Endothelial cell of umbilical vein (primary cell): ENCODE results near the gene STAT1. TPM values are rescaled to one million over a fixed set of nuclear protein-coding genes. Genes with fewer than 3 reads are reported as not detected.
A peak's percentile ranks its signal among the peaks of the same experiment; 100 is the strongest.

Source experiments
- BruUV-seq: library from RNA; stranded (reverse); fragments of 400-500 nt; replicated peaks from 2 replicates; lab custom pipeline; 2021; lab: Mats Ljungman, UMichigan
- CTCF ChIA-PET: fragments of 300-600, 350-600 bp; sonication (Branson Sonifier 250); formaldehyde crosslinking; loops from one replicate; lab custom pipeline; 2021; ENCODE audit warnings: antibody characterized with exemption, inconsistent platforms; lab: Charles Lee
- POLR2A ChIA-PET: fragments of 300-600, 350-600 bp; sonication (Branson Sonifier 250); formaldehyde crosslinking; loops from one replicate; lab custom pipeline; 2021; ENCODE audit warnings: antibody characterized with exemption, inconsistent platforms; lab: Charles Lee
- DNase-seq: peaks from one replicate; pipeline ENCODE4 v3.0.0-alpha.2; 2011; ENCODE audit warnings: low read depth, low spot score
- FAIRE-seq: peaks from 2 replicates; lab custom pipeline; 2011; peaks lifted over from hg19 to GRCh38; lab: Jason Lieb, UNC
- H2AFZ ChIP-seq: 2 replicates; pipeline ENCODE4 v1.6.0; 2012; ENCODE audit warnings: low read depth, low read length, control low read depth, inconsistent platforms
- H3K27ac ChIP-seq: 2 replicates; pipeline ENCODE4 v1.5.1; 2011; ENCODE audit warnings: low read depth, mild to moderate bottlenecking, control low read depth, low read length, moderate library complexity; ENCODE audit not compliant: insufficient read depth
- H3K27me3 ChIP-seq, 2 experiments: 2 replicates each; pipeline versions ENCODE4 v1.6.0 to v1.6.1; 2011; ENCODE audit warnings: low read length in 2 of 2, mixed read lengths in 1 of 2; ENCODE audit not compliant: control insufficient read depth in 2 of 2, insufficient read depth in 2 of 2
- H3K36me3 ChIP-seq, 2 experiments: 2 replicates in 1 of 2; 3 replicates in 1 of 2; pipeline ENCODE4 v1.5.1; 2011; ENCODE audit warnings: low read length in 2 of 2, mild to moderate bottlenecking in 1 of 2, moderate library complexity in 1 of 2; ENCODE audit not compliant: control insufficient read depth in 2 of 2, insufficient read depth in 2 of 2; ENCODE audit errors: extremely low read depth in 1 of 2
- H3K4me1 ChIP-seq: 3 replicates; pipeline ENCODE4 v1.5.1; 2011; ENCODE audit warnings: mild to moderate bottlenecking, low read length; ENCODE audit not compliant: control insufficient read depth, insufficient read depth; ENCODE audit errors: extremely low read depth
- H3K4me2 ChIP-seq: 2 replicates; pipeline ENCODE4 v1.6.1; 2011; ENCODE audit warnings: low read length, control low read depth, mixed read lengths; ENCODE audit not compliant: insufficient read depth
- H3K4me3 ChIP-seq, 3 experiments: fragments of 200-600 bp in 1 of 3; sonication (generic), shearing (Covaris generic) in 1 of 3; replicated peaks in 1 of 3; 2 replicates each; pipeline ENCODE4 v1.5.1; 2011 to 2016; ENCODE audit warnings: control low read depth in 3 of 3, low read length in 3 of 3, mild to moderate bottlenecking in 2 of 3, inconsistent platforms in 1 of 3, low read depth in 1 of 3, moderate library complexity in 1 of 3; ENCODE audit not compliant: insufficient read depth in 1 of 3
- H3K79me2 ChIP-seq: 2 replicates; pipeline ENCODE4 v1.6.0; 2012; ENCODE audit warnings: low read length, inconsistent platforms; ENCODE audit not compliant: control insufficient read depth, insufficient read depth
- H3K9ac ChIP-seq: replicated peaks from 2 replicates; pipeline ENCODE3; 2011; ENCODE audit warnings: low read length, control low read depth; ENCODE audit not compliant: insufficient read depth; ENCODE audit errors: extremely low read depth
- H3K9me1 ChIP-seq: replicated peaks from 3 replicates; pipeline ENCODE4 v1.6.0; 2011; ENCODE audit warnings: mild to moderate bottlenecking, low read length; ENCODE audit not compliant: control insufficient read depth, insufficient read depth; ENCODE audit errors: extremely low read depth
- H3K9me3 ChIP-seq: replicated peaks from 2 replicates; pipeline ENCODE4 v1.5.1; 2012; ENCODE audit warnings: low read length, inconsistent platforms; ENCODE audit not compliant: control insufficient read depth, insufficient read depth
- H4K20me1 ChIP-seq: replicated peaks from 2 replicates; pipeline ENCODE3; 2011; ENCODE audit warnings: mild to moderate bottlenecking, low read length; ENCODE audit not compliant: control insufficient read depth, insufficient read depth; ENCODE audit errors: extremely low read depth
- CTCF ChIP-seq, 2 donors: IDR thresholded peaks; 1 replicate in 1 of 2; 2 replicates in 1 of 2; pipeline ENCODE4 v1.5.1; 2011; ENCODE audit warnings: low read length in 2 of 2, mild to moderate bottlenecking in 2 of 2, moderate library complexity in 2 of 2, control low read depth in 1 of 2, inconsistent platforms in 1 of 2, low read depth in 1 of 2; ENCODE audit not compliant: insufficient read depth in 1 of 2; ENCODE audit errors: extremely low read depth in 1 of 2
- EZH2 ChIP-seq: IDR thresholded peaks from 2 replicates; pipeline ENCODE4 v1.6.1; 2012; ENCODE audit warnings: borderline replicate concordance, low read depth, mild to moderate bottlenecking, moderate library complexity, low read length, inconsistent platforms; ENCODE audit not compliant: severe bottlenecking
- FOS ChIP-seq: IDR thresholded peaks from 2 replicates; pipeline ENCODE4 v1.6.1; 2011; ENCODE audit warnings: mild to moderate bottlenecking, low read length, moderate library complexity, borderline replicate concordance; ENCODE audit not compliant: insufficient read depth
- GATA2 ChIP-seq: IDR thresholded peaks from 2 replicates; pipeline ENCODE4 v1.7.0; 2011; ENCODE audit warnings: low read depth, mild to moderate bottlenecking, moderate library complexity, mixed read lengths, low read length; ENCODE audit not compliant: insufficient read length, insufficient read depth
- JUN ChIP-seq: IDR thresholded peaks from 2 replicates; pipeline ENCODE4 v1.6.1; 2011; ENCODE audit warnings: borderline replicate concordance, low read depth; ENCODE audit not compliant: insufficient read length, insufficient read depth
- MYC ChIP-seq: IDR thresholded peaks from one replicate; pipeline ENCODE4 v1.6.1; 2011; ENCODE audit warnings: mild to moderate bottlenecking, low read depth, low read length
- POLR2A ChIP-seq: IDR thresholded peaks from 2 replicates; pipeline ENCODE4 v1.6.1; 2012; ENCODE audit warnings: low read depth, mild to moderate bottlenecking, control low read depth, low read length
- POLR2AphosphoS5 ChIP-seq: IDR thresholded peaks from 2 replicates; pipeline ENCODE4 v1.6.1; 2012; ENCODE audit warnings: low read depth, mild to moderate bottlenecking, control low read depth, low read length, moderate library complexity; ENCODE audit not compliant: insufficient read depth
- dilution Hi-C: fragments of 300-500 bp; cut with MboI; formaldehyde crosslinking; loops from one replicate; pipeline ENCODE4 v1.15.0; 2019; ENCODE audit warnings: low sequenced_read_pairs; ENCODE audit not compliant: extremely low pct_ligation_motif_present
- intact Hi-C: fragments of 100-400 bp; cut with micrococcal nuclease; formaldehyde crosslinking; loops from one replicate; pipeline ENCODE4 v1.10.0; 2022
- polyA plus RNA-seq, 4 experiments: library from polyadenylated mRNA; depleted of rRNA in 3 of 4; stranded (reverse) in 3 of 4; unstranded in 1 of 4; fragments of >200 nt; gene quantifications; 2 replicates each; pipeline versions ENCODE4 v1.2.1 to v1.2.3, GENCODE V29; 2011 to 2012; ENCODE audit warnings: missing spikeins in 1 of 4
- total RNA-seq: library from RNA; stranded (reverse); gene quantifications from 2 replicates; pipeline ENCODE4 v1.2.3, GENCODE V29; 2021
- TF ChIP-seq, protein P1 (sequence below): IDR thresholded peaks from 2 replicates; pipeline ENCODE4 v1.6.1; 2011; ENCODE audit not compliant: insufficient read depth, insufficient read length

STAT1 gene
- total and polyA plus RNA-seq, 2 donors (not counting 3 experiments of a cell fraction or from before 2014, with no cell fraction given): 64.2 to 67.6 TPM

GRCh38 chr2:190984595-190984994 lies 29.4 kb downstream of the STAT1 start:
- no peaks in the 10 kb centered on the region for H3K79me2 ChIP-seq
- no peak overlapping the region for H3K4me3 ChIP-seq
- peaks cover 13 to 51% of the 10 kb centered on the region in 2 experiments for H3K36me3 ChIP-seq
- no peak overlapping the region for H2AFZ ChIP-seq
- H3K4me2 ChIP-seq: no peak overlapping the region
- no peaks in the 10 kb centered on the region for H3K27me3 ChIP-seq
- TF ChIP-seq MYC (no peak), POLR2AphosphoS5 (peak; percentile 42), FOS (peak; percentile 18), JUN (peak; percentile 66)
- dilution Hi-C loops: no loop called here
- no peaks in the 10 kb centered on the region for H3K9me1 ChIP-seq
- no peaks in the 10 kb centered on the region for H4K20me1 ChIP-seq
- BruUV-seq: no TSS peak
- peak overlapping the region; percentile 71 for H3K27ac ChIP-seq
- peaks cover 39% of the 10 kb centered on the region for H3K4me1 ChIP-seq
- DNase-seq: peak; percentile 65
- peak; percentile 89 for FAIRE-seq
- CTCF ChIA-PET: interaction anchor here (1.2 to 1.3 kb wide), 2 partner anchors 47 to 129 kb away, joined by 3 read pairs; no protein-coding TSS in a partner anchor
- intact Hi-C loops: loop anchor here (5.0 kb wide), 1 partner anchor 302 kb away; no protein-coding TSS in a partner anchor
- POLR2A ChIA-PET: interaction anchor here (1.3 kb wide), 1 partner anchor 104 kb away, joined by 5 read pairs; the partner anchor contains the start of gene GLS
- H3K9me3 ChIP-seq: no peaks in the 10 kb centered on the region
- peak overlapping the region; percentile 7 for H3K9ac ChIP-seq

- Histone ChIP-seq H3K9me3 (no peaks in the 10 kb centered on the region), H3K4me2 (no peak overlapping the region), H2AFZ (no peak overlapping the region), H3K79me2 (no peaks in the 10 kb centered on the region), H3K4me1 (peaks cover 60% of the 10 kb centered on the region), H3K9me1 (no peaks in the 10 kb centered on the region), H3K4me3 (no peak overlapping the region), H3K27ac (no peak overlapping the region), H4K20me1 (no peaks in the 10 kb centered on the region), H3K9ac (no peak overlapping the region), H3K27me3 (no peaks in the 10 kb centered on the region), H3K36me3 (peaks cover 10 to 41% of the 10 kb centered on the region in 2 experiments)
- intact Hi-C loops: loop anchor here (5.0 kb wide), 1 partner anchor 300 kb away; no protein-coding TSS in a partner anchor
- dilution Hi-C loops: no loop called here
- CTCF ChIA-PET: no interaction called here
- TF ChIP-seq JUN: no peak
- TF ChIP-seq POLR2AphosphoS5: no peak
- TF ChIP-seq, protein P1, sequence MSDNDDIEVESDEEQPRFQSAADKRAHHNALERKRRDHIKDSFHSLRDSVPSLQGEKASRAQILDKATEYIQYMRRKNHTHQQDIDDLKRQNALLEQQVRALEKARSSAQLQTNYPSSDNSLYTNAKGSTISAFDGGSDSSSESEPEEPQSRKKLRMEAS: no peak
- no peak for TF ChIP-seq FOS
- TF ChIP-seq GATA2: no peak
- no peak for TF ChIP-seq MYC
- no peak for TF ChIP-seq CTCF (IDR thresholded peaks at IDR 0.05; ENCODE audit: extremely low read depth in 1 of 2, insufficient read depth in 1 of 2, low read depth in 1 of 2, low read length in 2 of 2)
- TF ChIP-seq EZH2: no peak
- TF ChIP-seq POLR2A: no peak
- FAIRE-seq: no peak
- POLR2A ChIA-PET: no interaction called here
- DNase-seq: no peak
- BruUV-seq: no TSS peak
Observed at GRCh38 chr2:190982262-190983034, 31.5 kb downstream of the STAT1 start.
